Retinal pigment epithelial cell (primary cell): ENCODE data around the gene EIF3B.

Experiments used
- DNase-seq: peaks from one replicate; pipeline ENCODE4 v3.0.0-alpha.2; 2010; ENCODE audit warnings: low read depth
- H3K4me3 ChIP-seq: 2 replicates; pipeline ENCODE4 v1.5.1; 2011; ENCODE audit warnings: mild to moderate bottlenecking, low read length, control low read depth, moderate library complexity
- CTCF ChIP-seq: conservative IDR thresholded peaks from 2 replicates; pipeline ENCODE4 v1.5.1; 2011; ENCODE audit warnings: low read depth, low read length, control low read depth, inconsistent platforms

The EIF3B gene

GRCh38 chr7:2359610-2360009, 5.0 kb downstream of the EIF3B start:
- H3K4me3 ChIP-seq: no peak overlapping the region
- no peak for DNase-seq
- TF ChIP-seq CTCF: no peak

- H3K4me3 ChIP-seq: no peak overlapping the region
- no peak for DNase-seq
- no peak for TF ChIP-seq CTCF
Measured at GRCh38 chr7:2360796-2361195, 6.2 kb downstream of the EIF3B start.

- DNase-seq: no peak
- TF ChIP-seq CTCF: no peak
- no peak overlapping the region for H3K4me3 ChIP-seq
Measured at GRCh38 chr7:2362385-2363088, 7.9 kb downstream of the EIF3B start.

- no peak for DNase-seq
- no peak overlapping the region for H3K4me3 ChIP-seq
- no peak for TF ChIP-seq CTCF
Measured at GRCh38 chr7:2369139-2369538, 14.5 kb downstream of the EIF3B start.

- no peak for TF ChIP-seq CTCF
- DNase-seq: no peak
- no peak overlapping the region for H3K4me3 ChIP-seq
Measured at GRCh38 chr7:2371329-2371728, 16.7 kb downstream of the EIF3B start.

- no peak for TF ChIP-seq CTCF
Measured at GRCh38 chr7:2372724-2373123, 18.1 kb downstream of the EIF3B start.

GRCh38 chr7:2373124-2373556, 18.5 kb downstream of the EIF3B start:
- no peak overlapping the region for H3K4me3 ChIP-seq
- DNase-seq: no peak
- TF ChIP-seq CTCF: no peak

More at GRCh38 chr7:2372724-2373123, 18.1 kb downstream of the EIF3B start:
- no peak for DNase-seq
- H3K4me3 ChIP-seq: no peak overlapping the region
